CD1c-positive myeloid dendritic cell (primary cell): Measurements from ENCODE around the gene ASB18.
"Not testable (repeated sequence)": the region's sequence is repeated elsewhere in the genome, so short reads cannot be mapped to it uniquely, and the experiment has no call there.

Experiments used
- DNase-seq: peaks from one replicate; pipeline ENCODE4 v3.0.0-alpha.2; 2016; ENCODE audit errors: extremely low spot score

Gene ASB18

GRCh38 chr2:236264256-236264655 is at the start of gene ASB18:
Gene ASB18 (minus strand): TSS chr2:236264406. CDS start chr2:236264345, 61 bp downstream.
- no peak for DNase-seq

- no peak for DNase-seq
Observed at GRCh38 chr2:236311286-236311685, 47.1 kb upstream of the ASB18 start.

- no peak for DNase-seq
Observed at GRCh38 chr2:236309669-236310029, 45.4 kb upstream of the ASB18 start.

- no peak for DNase-seq
Observed at GRCh38 chr2:236308855-236309668, 44.9 kb upstream of the ASB18 start.

GRCh38 chr2:236307641-236308040 is 43.4 kb upstream of the ASB18 start:
- DNase-seq: no peak

- no peak for DNase-seq
Observed at GRCh38 chr2:236306825-236307540, 42.8 kb upstream of the ASB18 start.

GRCh38 chr2:236305964-236306605 is 41.9 kb upstream of the ASB18 start:
- no peak for DNase-seq

- DNase-seq: no peak
Observed at GRCh38 chr2:236305531-236305930, 41.3 kb upstream of the ASB18 start.

- DNase-seq: no peak
Observed at GRCh38 chr2:236303935-236304334, 39.7 kb upstream of the ASB18 start.

GRCh38 chr2:236302555-236302954 is 38.3 kb upstream of the ASB18 start:
- DNase-seq: no peak

GRCh38 chr2:236298924-236299475 is 34.8 kb upstream of the ASB18 start:
- no peak for DNase-seq

- no peak for DNase-seq
Observed at GRCh38 chr2:236295481-236295880, 31.3 kb upstream of the ASB18 start.

GRCh38 chr2:236294647-236295046 is 30.4 kb upstream of the ASB18 start:
- DNase-seq: no peak

GRCh38 chr2:236293241-236293810 is 29.1 kb upstream of the ASB18 start:
- no peak for DNase-seq

- no peak for DNase-seq
Observed at GRCh38 chr2:236291911-236292310, 27.7 kb upstream of the ASB18 start.

GRCh38 chr2:236291476-236291875 is 27.3 kb upstream of the ASB18 start:
- no peak for DNase-seq

- no peak for DNase-seq
Observed at GRCh38 chr2:236290742-236291425, 26.7 kb upstream of the ASB18 start.

GRCh38 chr2:236289766-236290462 is 25.7 kb upstream of the ASB18 start:
- no peak for DNase-seq

- not testable (repeated sequence) for DNase-seq
Observed at GRCh38 chr2:236288373-236288772, 24.2 kb upstream of the ASB18 start.

GRCh38 chr2:236287656-236288055 is 23.4 kb upstream of the ASB18 start:
- no peak for DNase-seq
